HG02759 (cell line): Measurements from ENCODE around the gene RAC2.

ENCODE experiments used
- ATAC-seq: cut with Tn5 transposase; IDR thresholded peaks from one replicate; pipeline ENCODE4 v1.9.1; 2021; ENCODE audit warnings: mild to moderate bottlenecking, moderate library complexity; ENCODE audit not compliant: unreplicated experiment

Gene RAC2

GRCh38 chr22:37222440-37222971, 21.6 kb downstream of the RAC2 start:
- no peak for ATAC-seq

- no peak for ATAC-seq
Observed at GRCh38 chr22:37221424-37222333, 22.4 kb downstream of the RAC2 start.

DNA sequence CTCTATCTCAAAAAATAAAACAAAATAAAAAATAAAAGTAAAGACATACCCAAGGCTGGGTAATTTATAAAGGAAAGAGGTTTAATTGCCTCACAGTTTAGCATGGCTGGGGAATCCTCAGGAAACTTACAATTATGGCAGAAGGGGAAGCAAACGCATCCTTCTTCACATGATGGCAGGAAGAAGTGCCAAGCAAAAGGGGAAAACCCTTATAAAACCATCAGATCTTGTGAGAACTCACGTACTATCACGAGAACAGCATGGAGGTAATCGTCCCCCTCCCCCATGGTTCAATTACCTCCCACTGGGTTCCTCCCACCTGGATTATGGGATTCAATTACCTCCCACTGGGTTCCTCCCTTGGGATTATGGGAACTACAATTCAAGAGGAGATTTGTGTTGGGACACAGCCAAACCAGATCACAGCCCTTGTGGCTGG, 23.5 kb downstream of the RAC2 start:
- no peak for ATAC-seq

DNA sequence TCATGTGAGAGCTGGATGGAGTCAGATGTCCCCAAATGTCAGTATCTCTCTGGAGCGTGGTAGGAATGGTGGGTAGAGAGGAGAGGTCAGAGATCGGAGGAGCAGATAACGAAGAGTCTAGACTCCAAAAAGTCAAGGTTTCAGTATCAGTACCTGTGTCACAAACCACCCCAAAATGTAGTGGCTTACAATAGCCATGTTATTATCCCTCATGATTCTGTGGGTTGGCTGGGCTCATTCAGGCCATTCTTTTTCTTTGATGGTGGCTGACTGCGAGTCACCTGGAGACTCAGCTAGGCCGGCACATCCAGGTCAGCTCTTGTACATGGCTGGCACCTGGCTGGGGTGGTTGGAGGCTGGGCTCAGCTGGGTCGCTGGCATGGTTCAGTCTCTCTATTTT, 24.5 kb downstream of the RAC2 start:
- peak; percentile 4 for ATAC-seq

DNA sequence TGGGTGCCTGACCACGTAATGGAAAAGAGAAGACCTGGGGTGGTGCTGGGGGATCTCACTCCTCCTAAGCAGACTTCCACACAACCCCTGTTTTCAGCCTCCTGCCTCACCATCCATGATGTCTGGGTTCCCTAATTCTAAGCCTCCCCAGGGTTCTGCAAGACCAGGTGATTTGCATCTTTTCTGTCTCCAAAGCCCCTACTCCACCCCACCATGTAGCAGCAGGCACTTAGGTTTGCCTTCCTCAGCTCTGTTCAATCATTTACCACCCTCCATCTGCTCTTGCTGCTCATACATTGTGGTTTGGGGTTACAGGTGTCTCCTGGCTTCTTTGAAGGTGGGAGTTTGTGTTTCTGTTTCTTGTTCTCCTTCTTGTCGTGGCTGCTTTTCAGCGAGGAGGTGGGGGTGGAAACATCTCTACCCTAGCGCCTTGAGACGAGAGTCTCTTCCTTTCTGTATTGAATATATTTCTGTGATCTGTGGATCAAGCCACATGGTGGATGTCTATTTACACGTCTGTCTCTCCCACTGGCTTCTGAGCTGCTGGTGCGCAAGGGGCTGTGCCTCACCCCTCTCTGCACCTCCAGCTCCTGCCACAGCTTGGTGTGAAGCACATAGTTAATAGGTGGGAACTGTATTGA, 25.2 kb downstream of the RAC2 start:
- peak; percentile 79 for ATAC-seq

- ATAC-seq, result peak; percentile 28
Observed at GRCh38 chr22:37218399-37218770, 25.7 kb downstream of the RAC2 start.

- no peak for ATAC-seq
Observed at GRCh38 chr22:37215890-37216289, 28.2 kb downstream of the RAC2 start.

DNA sequence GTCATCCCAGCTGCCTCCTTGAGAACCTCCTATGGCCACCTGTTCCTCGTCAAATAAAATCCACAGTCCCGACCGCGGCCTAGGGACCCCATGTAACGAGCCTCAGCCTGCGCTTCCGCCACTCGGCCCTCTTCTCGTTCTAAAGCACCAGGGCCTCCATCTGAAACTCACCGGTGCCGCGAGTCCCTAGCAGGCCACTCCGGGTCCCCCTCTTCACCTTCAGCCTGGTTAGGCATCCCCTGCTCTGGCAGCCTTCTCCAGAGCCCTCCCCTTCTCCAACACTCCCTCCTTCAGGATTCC, 29.4 kb downstream of the RAC2 start:
- no peak for ATAC-seq

- ATAC-seq, result no peak
Observed at GRCh38 chr22:37213941-37214730, 29.9 kb downstream of the RAC2 start.

GRCh38 chr22:37213218-37213855, 30.7 kb downstream of the RAC2 start:
- no peak for ATAC-seq

DNA sequence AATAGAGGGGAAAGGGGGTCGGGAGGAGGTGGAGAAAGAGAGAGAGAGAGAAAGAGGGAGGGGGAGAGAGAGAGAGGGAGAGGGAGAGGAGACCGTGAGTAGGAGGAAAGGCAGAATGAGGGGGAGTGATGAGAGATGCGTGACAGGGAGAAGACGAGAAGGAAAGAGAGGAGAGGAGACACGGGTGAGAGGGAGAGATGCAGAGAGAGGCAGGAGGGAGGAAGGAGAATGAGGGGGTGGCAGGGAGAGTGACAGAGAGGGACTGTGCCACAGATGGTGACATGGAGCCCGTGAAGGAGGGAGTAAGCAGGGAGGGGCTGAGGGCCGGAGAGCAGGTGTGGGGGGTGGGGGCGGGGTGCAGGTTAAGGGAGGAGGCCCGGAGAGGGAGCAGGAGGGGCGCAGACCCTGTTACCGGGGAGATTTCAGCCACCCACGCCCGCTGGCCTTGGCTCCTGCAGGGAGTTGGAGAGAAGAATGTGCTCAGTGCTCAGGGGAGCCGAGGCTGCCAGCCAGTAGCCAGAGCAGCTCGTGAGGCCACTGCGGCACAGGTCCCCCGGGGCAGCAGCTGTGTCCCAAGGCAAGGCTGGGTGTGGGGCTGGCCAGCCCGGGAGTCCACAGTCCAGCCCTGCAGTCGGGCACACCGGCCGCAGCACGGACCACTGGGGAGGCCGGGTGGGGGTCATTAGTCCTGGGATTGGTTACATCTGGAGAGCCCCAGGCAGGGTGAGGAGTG, 31.7 kb downstream of the RAC2 start, which contains the start of gene SSTR3:
TSS of gene SSTR3 (minus strand) at position 304 of the 733 bp plus-strand sequence. CDS start 4,674 bp downstream, outside the sequence.
- ATAC-seq, result no peak

GRCh38 chr22:37211866-37212173, 32.2 kb downstream of the RAC2 start:
- no peak for ATAC-seq

DNA sequence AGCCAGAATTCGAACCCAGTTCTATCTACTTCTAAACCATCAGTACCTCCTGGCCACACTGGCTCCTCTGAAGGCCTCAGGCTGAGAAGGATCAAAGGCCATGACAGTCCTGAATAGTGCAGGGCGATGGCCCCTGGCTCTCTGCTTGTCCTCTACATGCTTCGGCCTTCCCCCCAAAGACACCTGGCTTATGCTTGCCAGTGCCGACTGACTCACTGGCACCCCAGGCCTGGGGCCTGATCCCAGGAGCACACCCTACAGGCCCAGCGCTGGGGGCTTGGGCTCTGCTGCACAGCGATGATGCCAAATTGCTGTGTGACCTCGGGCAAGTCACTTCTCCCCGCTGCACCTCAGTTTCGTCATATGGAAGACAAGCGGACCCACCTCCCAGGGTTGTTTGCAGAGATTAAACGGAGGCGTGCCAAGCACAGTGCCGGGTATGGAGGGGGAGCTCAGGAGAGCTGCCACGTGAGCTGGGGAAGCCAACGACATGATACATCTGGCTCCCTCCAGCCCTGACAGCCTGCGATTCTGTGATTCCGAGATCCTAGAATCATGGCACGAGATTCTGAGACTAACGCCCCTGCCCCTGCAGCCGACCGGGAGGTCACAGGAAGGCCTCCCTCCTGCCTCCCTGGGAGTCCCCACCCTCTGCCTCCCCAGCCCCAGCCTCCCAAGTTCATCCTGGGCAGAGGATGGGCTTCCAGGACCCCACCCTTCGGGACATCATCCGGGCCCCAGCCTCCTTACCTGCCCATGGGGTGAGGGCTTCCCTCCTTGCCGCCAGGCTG, 32.8 kb downstream of the RAC2 start:
- no peak for ATAC-seq

DNA sequence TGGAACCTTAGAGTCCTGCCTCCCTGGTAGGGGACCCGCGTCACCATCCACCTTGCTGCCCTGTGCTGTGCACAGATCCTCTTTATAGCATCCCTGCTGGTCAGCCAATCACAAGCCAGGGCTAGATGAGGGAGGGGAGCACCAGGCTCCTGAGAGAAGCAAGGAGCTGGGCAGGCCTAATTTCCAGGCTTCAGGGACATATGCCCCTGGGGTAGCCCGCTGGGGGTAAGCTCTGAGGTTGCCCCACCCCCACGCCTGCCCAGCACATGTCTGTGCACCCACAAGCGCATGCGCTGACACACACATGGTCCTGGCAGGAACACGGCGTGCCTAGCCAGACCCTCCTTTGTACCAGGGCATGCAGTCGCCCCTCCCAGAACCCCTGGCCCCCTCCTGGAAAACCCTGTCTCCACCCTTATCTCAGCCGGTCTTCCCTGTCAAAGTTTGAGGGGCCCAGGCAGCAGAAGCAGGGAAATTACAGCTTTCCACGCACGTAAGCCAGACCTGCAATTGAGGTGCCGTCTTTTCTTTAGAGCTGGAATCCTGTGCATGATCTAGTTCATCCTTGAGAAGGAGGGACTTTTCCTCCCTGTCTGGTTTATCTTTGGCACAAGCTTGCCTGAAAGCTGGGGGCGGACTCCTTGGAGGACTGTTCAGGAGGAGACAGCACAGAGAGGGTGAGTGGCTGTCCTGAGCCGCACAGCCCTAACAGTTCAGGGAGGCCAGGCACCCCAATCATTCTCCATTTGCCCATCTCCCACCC, 33.8 kb downstream of the RAC2 start:
- ATAC-seq, result no peak

DNA sequence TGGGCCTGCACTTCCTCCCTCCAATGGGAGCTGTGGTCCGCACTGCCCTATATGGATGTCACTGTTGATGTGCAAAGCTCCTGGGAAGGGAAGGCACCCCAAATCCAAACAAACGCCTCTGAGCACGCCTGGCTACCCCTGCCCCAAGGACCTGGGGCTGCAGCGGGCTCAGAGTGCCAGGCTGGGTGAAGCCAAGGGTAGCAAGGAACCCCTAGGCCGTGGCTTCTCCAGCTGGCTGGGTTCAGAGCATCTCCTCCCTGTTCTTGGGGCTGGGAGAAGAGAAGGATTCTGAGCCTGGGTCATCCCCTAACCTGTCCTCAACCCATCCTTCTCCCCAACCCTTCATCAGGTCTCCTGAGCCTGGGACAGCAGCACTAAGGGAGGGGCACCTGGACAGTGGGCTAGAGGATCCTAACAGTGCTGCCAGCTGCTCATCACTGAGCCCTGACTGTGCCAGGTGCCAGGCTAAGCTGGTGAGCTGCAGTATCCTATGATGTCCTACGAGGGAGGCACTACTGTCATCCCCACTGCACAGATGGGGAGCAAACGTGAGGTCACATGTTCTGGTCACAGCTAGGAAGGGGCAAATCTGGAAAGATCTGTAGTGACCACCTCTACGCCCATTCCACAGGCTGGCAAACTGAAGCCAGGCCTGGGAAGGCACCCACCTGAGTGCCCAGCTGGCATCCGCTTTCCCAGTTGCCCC, 34.8 kb downstream of the RAC2 start:
- no peak for ATAC-seq

DNA sequence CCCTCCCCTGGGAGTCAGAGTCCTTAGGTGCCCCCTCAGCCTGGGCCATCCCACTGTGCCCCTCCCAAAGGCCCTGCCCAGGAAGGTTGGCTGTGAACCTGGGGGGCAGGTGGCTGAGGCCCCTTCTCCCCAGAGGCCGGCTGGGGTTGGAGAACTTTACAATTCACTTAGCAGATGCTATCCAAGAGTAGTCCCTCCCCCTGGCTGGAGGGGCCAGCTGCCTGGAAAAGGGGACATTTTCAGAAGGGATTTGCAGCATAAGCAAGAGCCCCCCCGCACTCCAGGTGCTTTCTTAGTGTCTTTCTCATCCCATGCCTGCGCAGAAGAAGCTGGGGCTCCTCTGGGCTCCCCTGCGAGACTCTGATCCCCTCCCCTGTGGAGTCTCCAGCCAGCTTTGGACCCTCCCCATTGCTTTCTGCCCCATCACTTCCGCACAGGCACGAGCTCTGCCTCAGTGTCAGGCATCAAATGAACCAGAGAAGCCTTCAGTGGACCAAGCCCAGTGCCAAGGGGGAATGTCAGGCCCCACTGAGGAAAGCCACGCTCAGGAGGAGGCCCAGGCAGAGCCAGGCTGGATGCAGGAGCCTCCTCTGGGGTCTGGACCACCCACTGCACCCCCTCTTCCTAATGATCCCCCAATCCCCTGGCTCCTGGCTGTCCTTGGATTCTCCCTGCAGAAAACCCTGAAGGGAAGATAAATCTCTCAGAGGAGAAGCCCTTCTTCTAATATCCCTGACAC, 35.5 kb downstream of the RAC2 start:
- no peak for ATAC-seq

GRCh38 chr22:37207981-37208380, 36.1 kb downstream of the RAC2 start:
- ATAC-seq, result no peak
